Measurements from ENCODE around the gene CANX.
"Not testable (repeated sequence)": the region's sequence is repeated elsewhere in the genome, so short reads cannot be mapped to it uniquely, and the experiment has no call there.

Gene CANX

GRCh38 chr5:179699616-179700237, 960 bp downstream of the CANX start:
- DNase-seq (ENCODE audit: low read depth in 3 of 3) = peak; percentile 24 to 39 (median 30)

GRCh38 chr5:179700401-179700918, 1.7 kb downstream of the CANX start:
- no peak for DNase-seq (ENCODE audit: low read depth in 3 of 3)

DNA sequence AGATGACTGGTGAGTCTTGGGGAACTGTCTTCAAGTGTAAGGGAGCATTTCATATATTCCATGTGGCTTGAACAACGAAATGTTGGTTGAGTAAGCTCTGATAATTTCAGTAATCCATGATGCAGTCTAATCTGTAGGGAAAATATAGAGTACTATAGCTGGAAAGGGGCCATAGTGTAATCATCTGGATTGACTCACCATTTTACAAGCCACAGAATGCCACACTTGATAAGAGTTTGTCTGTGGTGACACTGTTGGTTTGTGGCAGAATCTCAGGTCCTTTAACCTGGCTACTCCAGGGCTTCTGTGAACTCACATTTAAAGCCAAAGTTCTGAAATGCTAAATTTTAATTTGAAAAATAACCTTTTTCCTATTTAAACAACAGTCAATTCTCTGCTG, 17.5 kb downstream of the CANX start:
- DNase-seq (ENCODE audit: low read depth in 3 of 3) = no peak

GRCh38 chr5:179720222-179720621, 21.5 kb downstream of the CANX start:
- no peak for DNase-seq (ENCODE audit: low read depth in 3 of 3)

GRCh38 chr5:179724163-179724562, 25.4 kb downstream of the CANX start:
- no peak for DNase-seq (ENCODE audit: low read depth in 3 of 3)

- DNase-seq (ENCODE audit: low read depth in 3 of 3) = no peak
Observed at GRCh38 chr5:179727106-179727505, 28.3 kb downstream of the CANX start.

DNA sequence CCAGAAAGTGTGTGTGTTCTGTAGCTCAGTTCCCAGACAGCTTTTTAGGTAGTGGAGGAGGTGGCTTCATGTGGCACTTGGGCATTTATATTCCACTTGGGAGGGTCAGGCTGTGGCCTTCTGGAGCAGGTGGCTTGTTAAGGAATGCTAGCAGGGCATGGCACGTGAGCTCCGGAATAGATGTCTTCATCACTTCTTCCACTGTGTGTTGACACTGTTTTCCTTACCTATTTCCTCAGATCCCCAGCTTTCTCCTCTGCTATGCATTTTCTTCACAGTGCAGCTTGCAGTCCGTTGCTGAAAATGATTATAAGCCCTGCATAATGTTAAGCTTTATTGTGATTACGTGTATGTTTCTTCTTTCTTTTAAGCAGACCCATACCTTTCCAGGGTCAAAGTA, 30.5 kb downstream of the CANX start:
- DNase-seq (ENCODE audit: low read depth in 3 of 3) = no peak

GRCh38 chr5:179729727-179730126, 31.0 kb downstream of the CANX start:
- no peak for DNase-seq (ENCODE audit: low read depth in 3 of 3)

- DNase-seq (ENCODE audit: low read depth in 3 of 3) = no peak
Observed at GRCh38 chr5:179730356-179730755, 31.6 kb downstream of the CANX start.

- no peak for DNase-seq (ENCODE audit: low read depth in 3 of 3)
Observed at GRCh38 chr5:179730852-179731251, 32.1 kb downstream of the CANX start.

- DNase-seq (ENCODE audit: low read depth in 3 of 3) = peak in 2 of 3 donors; percentile 5 to 12
Observed at GRCh38 chr5:179731791-179732411, 33.1 kb downstream of the CANX start.

- DNase-seq (ENCODE audit: low read depth in 3 of 3) = peak; percentile 96 to 99 (median 98)
Observed at GRCh38 chr5:179732412-179732917, 33.7 kb downstream of the CANX start, which contains the start of gene MAML1. Gene MAML1 (plus strand): TSS chr5:179732822. CDS start chr5:179733113, 291 bp downstream.

- peak; percentile 3 to 35 (median 11) for DNase-seq (ENCODE audit: low read depth in 3 of 3)
Observed at GRCh38 chr5:179732918-179733771, 34.4 kb downstream of the CANX start.

GRCh38 chr5:179733772-179734126, 35.0 kb downstream of the CANX start:
- DNase-seq (ENCODE audit: low read depth in 3 of 3) = no peak

GRCh38 chr5:179734536-179735164, 35.9 kb downstream of the CANX start:
- no peak for DNase-seq (ENCODE audit: low read depth in 3 of 3)

- no peak for DNase-seq (ENCODE audit: low read depth in 3 of 3)
Observed at GRCh38 chr5:179738742-179739141, 40.0 kb downstream of the CANX start.

DNA sequence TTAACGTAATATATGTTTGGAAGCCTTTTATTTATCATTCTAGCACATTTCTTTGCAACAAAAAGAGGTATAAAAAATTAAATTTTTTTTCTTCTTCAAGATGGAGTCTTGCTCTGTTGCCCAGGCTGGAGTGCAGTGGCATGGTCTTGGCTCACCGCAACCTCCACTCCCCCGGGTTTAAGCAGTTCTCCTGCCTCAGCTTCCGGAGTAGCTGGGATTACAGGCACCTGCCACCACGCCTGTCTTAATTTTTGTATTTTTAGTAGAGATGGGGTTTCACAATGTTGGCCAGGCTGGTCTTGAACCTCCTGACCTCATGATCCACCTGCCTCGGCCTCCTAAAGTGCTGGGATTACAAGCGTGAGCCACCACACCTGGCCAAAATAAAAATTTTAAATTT, 45.3 kb downstream of the CANX start:
- not testable (repeated sequence) for DNase-seq (ENCODE audit: low read depth in 3 of 3)

GRCh38 chr5:179746872-179747271, 48.1 kb downstream of the CANX start:
- no peak for DNase-seq (ENCODE audit: low read depth in 3 of 3)

DNA sequence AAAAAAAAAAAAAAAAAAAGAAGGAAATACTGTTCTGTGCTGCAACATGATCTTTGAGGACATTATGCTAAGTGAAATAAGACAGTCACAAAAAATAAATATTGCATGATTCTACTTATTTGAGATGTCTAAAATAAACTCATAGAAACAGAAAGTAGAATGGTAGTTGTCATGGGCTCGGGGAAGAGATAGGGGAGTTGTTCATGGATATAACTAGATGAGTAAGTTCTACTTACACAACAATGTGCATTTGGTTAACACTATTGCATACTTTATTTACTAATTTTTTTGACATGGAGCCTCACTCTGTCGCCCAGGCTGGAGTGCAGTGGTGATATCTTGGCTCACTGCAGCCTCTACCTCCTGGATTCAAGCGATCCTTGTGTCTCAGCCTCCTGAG, 49.0 kb downstream of the CANX start:
- DNase-seq (ENCODE audit: low read depth in 3 of 3) = no peak

DNA sequence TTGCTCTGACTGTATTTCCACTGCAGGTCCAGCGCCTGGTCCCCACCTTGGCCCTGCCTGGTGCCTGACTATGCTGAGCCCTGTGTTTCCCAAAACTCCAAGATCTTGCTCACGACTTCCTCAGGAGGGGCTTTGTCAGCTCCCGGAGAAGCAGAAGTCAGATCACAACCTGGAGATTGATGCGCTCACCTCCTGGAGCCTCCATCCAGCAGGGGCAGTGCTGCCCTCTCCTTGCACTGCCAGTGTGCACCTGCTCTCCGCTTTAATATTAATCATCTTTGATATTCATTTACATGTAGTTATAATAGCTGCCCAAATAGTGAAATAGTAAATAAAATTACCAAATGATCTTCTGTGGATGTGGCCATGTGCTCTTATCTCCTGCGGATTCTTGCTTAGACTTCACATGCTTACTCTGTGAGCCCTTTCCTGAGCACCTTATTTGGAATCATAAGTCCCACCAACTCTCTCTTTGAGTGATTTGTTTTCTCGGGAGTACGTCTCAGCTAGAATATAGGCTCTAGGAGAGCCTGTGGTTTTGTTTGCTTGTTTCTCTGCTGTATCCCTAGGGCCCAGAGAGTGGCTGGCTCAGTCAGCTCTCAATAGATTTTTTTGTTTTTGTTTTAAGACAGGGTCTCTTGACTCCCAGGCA, 51.2 kb downstream of the CANX start:
- no peak for DNase-seq (ENCODE audit: low read depth in 3 of 3)

DNA sequence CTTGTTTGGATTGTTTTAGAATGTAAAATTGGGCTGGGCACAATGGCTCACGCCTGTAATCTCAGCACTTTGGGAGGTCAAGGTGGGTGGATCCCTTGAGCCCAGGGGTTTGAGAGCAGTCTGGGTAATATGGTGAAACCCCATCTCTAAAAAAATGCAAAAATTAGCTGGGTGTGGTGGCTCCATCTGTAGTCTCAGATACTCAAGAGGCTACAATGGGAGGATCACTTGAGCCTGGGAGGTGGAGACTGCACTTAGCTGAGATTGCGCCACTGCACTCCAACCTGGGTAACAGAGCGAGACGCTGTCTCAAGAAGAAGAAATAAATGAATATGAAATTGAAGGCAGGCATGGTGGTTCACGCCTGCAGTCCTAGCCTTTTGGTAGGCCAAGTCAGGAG, 55.2 kb downstream of the CANX start:
- no peak for DNase-seq (ENCODE audit: low read depth in 3 of 3)
